GM12873 (cell line): ENCODE measurements around the gene ADAMTS7.
A peak's percentile ranks its signal among the peaks of the same experiment; 100 is the strongest.

Experiments
- CTCF ChIP-seq: IDR thresholded peaks from 2 replicates; pipeline ENCODE4 v1.5.1; 2012; ENCODE audit warnings: low read depth, mild to moderate bottlenecking, moderate library complexity, low read length, control low read depth; ENCODE audit not compliant: insufficient read depth; ENCODE audit errors: missing control alignments

Gene ADAMTS7

DNA sequence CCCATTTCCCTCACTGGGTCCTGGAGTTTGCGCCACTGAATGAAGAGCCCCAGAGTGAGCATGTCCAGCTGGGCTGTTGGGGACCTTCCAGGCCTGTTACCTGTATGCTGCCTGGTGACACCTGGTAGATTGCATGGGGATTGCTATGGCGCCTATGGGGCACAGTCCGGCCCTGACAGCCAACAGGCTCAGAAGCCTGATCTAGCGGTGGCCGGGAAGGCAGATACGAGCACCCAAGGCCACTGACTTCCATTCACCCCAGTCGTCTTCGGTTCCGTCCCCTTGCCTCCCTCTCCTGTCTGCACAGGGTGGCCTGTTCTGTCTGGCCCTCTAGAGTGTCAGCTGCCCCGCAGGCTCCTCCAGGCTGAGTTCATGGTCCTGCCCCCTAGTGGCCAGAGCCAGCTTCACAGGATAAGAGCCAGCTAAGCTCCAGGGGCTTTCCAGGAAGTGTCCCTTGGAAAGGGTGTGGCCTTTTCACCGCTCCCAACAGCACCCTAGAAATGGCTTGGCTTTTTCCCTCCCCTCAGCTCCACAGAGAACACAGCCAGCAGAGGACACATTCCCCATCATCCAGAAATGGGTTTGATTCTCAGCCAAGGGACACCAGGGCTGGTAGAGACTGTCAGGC, 73.2 kb downstream of the ADAMTS7 start:
- peak; percentile 73 for TF ChIP-seq CTCF

- no peak for TF ChIP-seq CTCF
Observed at GRCh38 chr15:78737187-78737820, 74.0 kb downstream of the ADAMTS7 start.

DNA sequence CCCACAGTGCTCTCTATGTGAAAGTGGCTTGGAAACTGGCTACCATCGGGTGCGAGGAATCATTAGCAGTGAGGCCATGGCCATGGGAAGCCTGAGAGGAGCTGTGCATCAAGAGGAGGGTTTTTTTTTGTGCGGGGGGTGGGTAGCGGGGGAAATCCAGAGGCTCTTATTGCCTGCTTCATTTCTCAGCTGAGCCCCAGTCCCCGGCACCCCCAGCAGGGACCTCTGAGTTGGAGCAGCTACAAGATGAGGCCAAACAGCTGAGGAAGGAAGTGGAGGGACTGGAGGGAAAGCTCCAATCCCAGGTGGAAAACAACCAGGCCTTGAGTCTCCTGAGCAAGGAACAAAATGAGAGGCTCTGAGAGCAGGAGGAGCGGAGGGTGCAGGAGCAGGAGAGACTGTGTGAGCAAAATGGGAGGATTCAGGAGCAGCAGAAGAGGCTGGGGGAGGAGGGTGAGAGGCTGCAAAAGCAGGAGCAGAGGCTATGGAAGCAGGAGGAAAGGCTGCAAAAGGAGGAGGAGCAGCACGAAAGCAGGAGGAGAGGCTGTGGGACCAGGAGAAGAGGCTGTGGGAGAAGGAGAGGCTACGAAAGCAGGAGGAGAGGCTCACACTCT, 76.7 kb downstream of the ADAMTS7 start:
- no peak for TF ChIP-seq CTCF

DNA sequence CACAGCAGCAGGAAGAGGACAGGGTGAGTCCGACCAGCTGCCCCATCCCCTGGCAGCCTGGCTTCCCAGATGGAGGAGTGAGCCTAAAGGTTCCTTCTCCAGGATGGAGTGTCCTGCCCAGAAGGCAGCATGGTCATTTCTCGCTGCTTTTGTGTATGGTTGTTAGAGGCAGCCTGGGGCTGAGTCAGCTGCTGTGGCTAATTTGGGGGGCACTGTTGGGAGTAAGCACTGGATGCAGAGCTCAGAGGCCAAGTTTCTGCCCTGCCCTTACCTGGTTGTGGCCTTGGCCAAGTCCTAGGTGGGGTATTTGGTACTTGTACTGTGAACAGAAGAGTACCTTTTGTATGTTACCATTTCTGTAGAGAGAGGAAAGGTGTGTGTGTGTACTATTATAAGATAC, 78.6 kb downstream of the ADAMTS7 start:
- TF ChIP-seq CTCF: no peak

- no peak for TF ChIP-seq CTCF
Observed at GRCh38 chr15:78730955-78731354, 80.3 kb downstream of the ADAMTS7 start.

DNA sequence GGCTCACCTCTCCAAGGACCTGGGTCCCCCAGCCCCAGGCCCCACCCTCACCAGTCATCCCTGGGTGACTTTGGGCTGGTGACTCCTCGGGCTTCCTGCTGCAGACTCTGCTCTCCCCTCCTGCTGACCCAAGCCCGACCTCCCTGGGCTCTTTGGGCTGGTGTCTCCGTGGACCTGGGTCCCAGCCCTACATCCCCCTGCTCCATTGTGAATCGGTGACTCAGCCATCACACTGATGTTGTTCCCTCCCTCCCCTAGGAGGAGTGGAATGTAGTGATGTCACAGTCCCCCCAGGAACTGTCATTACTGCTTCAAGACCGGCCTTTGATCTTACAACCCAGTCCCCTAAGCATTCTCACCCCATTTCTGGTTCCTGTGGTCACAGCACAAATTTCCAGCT, 83.7 kb downstream of the ADAMTS7 start:
- no peak for TF ChIP-seq CTCF

DNA sequence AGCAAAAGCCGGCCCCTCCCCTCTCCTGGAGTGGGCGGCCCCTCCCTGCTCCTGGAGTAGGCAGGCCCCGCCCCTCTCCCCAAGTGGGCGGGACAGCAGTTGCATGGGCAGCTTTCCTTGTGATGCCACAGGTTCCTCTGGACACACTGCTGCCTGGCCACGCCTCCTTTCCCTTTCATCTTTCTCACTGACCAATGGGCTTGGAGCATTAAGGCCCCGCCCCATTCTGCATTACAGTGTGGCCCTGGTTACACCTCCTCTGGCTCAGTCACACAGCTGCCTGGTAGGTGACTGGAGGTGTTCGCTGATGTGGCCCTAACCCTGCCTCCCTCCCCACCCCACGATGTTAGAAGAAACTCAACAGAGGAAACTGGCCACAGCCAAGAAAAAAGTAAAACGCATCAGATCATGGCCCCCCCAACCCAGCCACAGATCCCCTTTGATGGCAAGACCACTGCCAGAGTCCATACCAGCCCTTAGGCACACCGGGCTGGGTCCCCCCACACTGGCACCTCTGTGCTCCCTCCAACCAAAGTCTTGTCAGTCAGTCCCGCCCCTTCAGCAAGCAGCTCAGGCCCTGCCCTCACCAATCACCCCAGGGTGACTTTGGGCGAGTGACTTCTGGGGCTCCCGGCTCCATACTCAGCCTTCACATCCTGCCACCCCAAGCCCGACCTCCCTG, 84.3 kb downstream of the ADAMTS7 start:
- TF ChIP-seq CTCF: no peak
